NCI-H526 (cell line): ENCODE data around the gene ETS1.

Source experiments
- DNase-seq, 2 experiments: peaks; one replicate each; lab custom pipeline; 2025; lab: John Stamatoyannopoulos, UW

ETS1 gene

GRCh38 chr11:128540469-128540868, 46.9 kb downstream of the ETS1 start:
- DNase-seq = no peak

- no peak for DNase-seq
Measured at GRCh38 chr11:128536506-128536905, 50.9 kb downstream of the ETS1 start.

GRCh38 chr11:128535468-128536457, 51.6 kb downstream of the ETS1 start:
- no peak for DNase-seq

- DNase-seq = no peak
Measured at GRCh38 chr11:128533472-128533871, 53.9 kb downstream of the ETS1 start.

- no peak for DNase-seq
Measured at GRCh38 chr11:128532572-128533091, 54.7 kb downstream of the ETS1 start.

DNA sequence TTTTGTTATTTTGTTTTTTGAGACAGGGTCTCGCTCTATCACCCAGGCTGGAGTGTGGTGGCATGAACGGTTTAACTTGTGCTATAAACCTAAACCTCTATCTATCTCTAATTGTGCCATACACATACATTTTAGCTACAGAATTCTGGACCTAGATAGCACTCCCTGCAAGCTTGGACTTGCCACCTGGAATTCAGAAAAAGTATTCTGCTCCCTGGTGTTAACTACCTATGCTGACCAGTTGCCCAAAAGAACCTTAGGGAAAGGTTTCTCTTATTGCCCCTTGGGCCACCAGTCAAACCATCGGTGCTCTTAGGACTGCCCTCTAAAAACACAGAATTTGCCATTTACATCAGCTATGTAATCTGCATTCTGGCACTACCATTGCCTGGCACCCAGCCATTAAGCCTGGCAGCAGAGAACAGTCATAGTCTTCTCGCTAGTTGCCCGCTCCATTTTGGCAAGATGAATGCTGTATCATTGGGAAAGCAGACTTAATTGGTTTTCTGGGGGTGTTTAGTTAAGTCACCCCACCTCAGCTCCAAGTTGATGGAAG, 55.3 kb downstream of the ETS1 start:
- DNase-seq = no peak

DNA sequence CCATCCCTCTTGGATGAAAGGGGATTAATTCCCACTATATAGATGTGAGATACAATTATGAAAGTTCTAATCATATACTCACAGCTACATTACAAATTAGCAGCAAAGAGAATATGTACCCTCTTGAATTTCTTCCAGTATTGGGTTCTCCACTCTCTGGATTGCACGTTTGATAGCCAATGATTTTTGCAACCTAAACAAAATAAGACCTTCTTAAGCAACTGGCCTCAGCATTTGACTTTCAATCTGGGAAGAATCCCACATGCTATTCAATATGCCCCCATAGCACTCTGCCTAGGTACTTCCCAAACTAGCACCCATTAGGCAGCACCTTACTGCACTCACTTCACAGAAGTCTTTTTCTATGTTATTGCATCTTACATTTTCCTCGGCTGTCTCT, 55.8 kb downstream of the ETS1 start:
- no peak for DNase-seq

GRCh38 chr11:128530118-128531074, 57.0 kb downstream of the ETS1 start:
- DNase-seq = no peak

- DNase-seq = peak in 1 of 2 experiments; percentile 43
Measured at GRCh38 chr11:128528294-128528693, 59.1 kb downstream of the ETS1 start.

DNA sequence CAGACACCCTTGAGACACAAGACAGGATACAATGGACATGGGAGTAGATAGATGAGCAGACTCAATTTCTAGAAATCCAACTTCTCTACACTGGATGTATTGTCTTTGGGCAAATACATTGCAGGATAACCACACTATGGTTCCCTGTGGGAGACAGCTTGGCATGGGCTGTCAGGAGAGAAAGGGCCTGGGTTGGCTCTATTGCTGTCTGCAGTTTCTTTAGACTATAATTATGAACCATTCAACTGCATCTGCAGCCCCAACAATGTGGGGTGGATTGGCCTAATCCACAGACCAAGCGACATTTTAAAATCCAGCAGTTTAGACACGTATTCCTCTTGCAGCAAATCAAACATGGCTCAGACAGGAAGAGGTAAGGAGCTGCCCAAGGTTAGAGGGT, 60.3 kb downstream of the ETS1 start:
- no peak for DNase-seq

DNA sequence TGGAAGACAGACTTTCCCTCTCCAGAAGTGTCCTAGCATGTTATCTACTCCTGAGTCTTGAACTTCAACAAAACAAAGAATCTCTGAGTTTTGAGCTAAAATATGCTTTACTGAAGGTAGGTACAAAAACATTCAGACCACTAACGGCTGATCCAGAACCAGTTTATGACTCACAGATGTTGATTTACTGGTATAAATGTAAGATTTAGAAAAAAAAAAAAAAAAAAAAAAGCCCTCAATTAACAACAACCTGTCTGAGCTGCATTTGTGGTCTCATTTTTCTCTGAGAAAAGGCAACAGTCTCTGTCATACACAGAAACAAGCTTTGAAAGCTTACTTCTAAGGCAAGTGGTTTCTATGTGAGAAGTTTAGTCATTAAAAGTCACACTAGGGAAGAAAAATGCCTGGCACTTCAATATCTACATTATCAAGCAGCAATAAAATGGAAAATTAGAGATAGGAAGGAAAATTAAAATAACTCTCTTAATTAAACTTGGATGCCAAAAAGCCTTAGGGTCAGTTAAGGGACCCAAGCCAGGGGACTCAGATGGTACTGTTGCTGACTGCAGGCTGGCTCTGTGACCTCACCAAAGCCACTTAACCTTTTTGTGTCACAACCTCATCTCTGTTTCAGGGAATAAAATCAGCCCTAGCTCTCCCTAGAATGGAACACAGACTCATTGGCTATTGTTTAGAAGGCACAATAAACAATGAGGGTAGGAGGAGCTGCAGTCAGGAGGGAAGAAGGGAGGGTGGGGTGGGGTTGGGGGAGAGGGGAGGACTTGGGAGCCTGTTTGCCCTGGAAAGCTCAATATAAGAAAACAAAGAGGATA, 61.7 kb downstream of the ETS1 start:
- DNase-seq = no peak

DNA sequence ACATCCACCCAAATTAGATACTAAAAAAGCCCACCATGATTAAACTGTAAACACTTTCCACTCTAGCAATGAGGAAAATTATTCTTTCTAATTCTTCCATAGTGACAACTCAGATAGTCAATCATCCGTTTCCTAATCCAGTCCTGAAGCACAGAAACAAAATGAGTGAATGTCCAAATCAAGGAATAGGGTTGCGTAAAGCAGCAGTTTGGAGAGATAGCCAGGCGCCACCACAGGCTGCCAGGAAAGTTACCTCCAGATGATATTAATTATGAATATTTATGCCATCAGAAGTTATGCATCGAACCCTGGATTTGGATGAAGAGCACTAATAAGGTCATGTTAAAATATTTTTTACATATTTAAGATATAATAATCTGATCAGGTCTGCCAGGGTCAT, 63.2 kb downstream of the ETS1 start:
- DNase-seq = no peak

- DNase-seq = no peak
Measured at GRCh38 chr11:128523641-128524040, 63.7 kb downstream of the ETS1 start.

GRCh38 chr11:128522943-128523518, 64.3 kb downstream of the ETS1 start:
- DNase-seq = no peak

- DNase-seq = peak; percentile 92 to 100
Measured at GRCh38 chr11:128522055-128522942, 65.1 kb downstream of the ETS1 start.

- no peak for DNase-seq
Measured at GRCh38 chr11:128521682-128522054, 65.7 kb downstream of the ETS1 start.

DNA sequence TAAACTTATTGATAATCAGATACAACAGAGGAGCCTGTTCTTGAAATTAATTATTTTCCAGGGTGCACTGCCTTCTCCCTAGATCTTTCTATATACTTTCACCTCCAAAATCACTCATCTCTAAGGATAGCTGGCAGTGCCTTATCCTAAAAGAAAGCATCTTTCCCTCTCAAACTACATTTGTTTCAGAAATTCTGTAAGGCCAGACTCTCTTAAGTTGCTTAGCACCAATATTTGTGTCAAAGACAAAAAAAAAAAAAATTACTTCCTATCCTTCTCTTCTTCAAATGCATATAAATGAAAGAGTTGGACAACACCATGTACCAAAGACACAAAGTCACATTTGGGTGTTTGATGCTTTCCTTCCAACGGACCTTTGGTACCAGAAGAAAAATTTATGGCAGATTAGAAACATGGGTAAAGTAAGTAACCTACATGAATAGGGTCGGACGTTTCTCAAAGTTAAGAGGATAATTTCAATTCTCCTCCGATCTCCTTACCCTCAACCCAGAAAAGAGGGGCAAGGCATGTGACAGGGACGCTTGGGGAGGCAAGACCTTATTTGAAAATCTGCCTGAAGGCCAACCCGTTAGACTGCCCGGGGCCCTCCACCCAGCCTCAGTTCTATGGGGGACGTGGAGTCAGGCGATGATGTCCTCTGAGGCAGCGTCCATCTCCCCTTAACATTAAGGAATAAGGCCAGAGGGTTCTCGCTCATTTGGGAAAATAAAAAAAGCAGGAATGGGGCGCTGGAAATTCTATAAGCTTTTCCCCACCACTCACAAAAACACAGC, 66.3 kb downstream of the ETS1 start:
- no peak for DNase-seq

GRCh38 chr11:128520206-128520887, 67.0 kb downstream of the ETS1 start:
- DNase-seq = no peak
